RWPE1 (cell line): ENCODE data around the gene MRPL22.
"Not testable (repeated sequence)": the region's sequence is repeated elsewhere in the genome, so short reads cannot be mapped to it uniquely, and the experiment has no call there.

Experiments
- CTCF ChIA-PET: fragments of 350-600 bp; sonication (Branson Sonifier 250); formaldehyde crosslinking; extraction: SDS; loops from one replicate; lab custom pipeline; 2021; lab: Yijun Ruan, JAX
- POLR2A ChIA-PET: fragments of 400-600 bp; formaldehyde crosslinking; extraction: SDS; loops from one replicate; lab custom pipeline; 2020; ENCODE audit warnings: antibody characterized with exemption; ENCODE audit not compliant: low non-redundant PET; lab: Yijun Ruan, JAX
- DNase-seq: peaks from one replicate; pipeline ENCODE4 v3.0.0; 2012; ENCODE audit warnings: low spot score
- H3K27ac ChIP-seq: fragments of 450-650 bp; 2 replicates; pipeline ENCODE4 v1.5.1; 2017
- TF ChIP-seq, protein P1 (sequence below): fragments of 450-650 bp; conservative IDR thresholded peaks from 2 replicates; pipeline ENCODE4 v1.5.1; 2017; ENCODE audit warnings: low read depth, mild to moderate bottlenecking

MRPL22 gene

DNA sequence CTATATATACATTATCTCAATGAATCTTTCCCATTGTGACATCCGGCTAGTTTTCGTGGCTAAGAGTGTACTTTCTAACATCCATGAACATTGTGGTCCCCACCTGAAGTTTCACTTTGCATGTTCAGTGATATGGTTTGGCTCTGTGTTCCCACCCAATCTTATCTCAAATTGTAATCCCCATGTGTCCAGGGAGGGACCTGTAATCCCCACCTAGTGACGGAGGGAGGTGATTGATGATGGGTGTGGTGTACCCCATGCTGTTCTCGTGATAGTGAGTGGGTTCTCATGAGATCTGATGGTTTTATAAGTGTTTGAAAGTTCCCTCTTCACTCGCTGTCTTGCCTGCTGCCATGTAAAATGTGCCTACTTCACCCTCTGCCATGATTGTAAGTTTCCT lies 28.1 kb downstream of the MRPL22 start:
- H3K27ac ChIP-seq = no peak overlapping the region
- TF ChIP-seq, protein P1, sequence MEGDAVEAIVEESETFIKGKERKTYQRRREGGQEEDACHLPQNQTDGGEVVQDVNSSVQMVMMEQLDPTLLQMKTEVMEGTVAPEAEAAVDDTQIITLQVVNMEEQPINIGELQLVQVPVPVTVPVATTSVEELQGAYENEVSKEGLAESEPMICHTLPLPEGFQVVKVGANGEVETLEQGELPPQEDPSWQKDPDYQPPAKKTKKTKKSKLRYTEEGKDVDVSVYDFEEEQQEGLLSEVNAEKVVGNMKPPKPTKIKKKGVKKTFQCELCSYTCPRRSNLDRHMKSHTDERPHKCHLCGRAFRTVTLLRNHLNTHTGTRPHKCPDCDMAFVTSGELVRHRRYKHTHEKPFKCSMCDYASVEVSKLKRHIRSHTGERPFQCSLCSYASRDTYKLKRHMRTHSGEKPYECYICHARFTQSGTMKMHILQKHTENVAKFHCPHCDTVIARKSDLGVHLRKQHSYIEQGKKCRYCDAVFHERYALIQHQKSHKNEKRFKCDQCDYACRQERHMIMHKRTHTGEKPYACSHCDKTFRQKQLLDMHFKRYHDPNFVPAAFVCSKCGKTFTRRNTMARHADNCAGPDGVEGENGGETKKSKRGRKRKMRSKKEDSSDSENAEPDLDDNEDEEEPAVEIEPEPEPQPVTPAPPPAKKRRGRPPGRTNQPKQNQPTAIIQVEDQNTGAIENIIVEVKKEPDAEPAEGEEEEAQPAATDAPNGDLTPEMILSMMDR = no peak
- no peak for DNase-seq
- ChIA-PET POLR2A (no interaction called here), CTCF (interaction anchor here (0.6 to 1.5 kb wide), 2 partner anchors 35 to 48 kb away, joined by 3 to 4 read pairs; no protein-coding TSS in a partner anchor)

DNA sequence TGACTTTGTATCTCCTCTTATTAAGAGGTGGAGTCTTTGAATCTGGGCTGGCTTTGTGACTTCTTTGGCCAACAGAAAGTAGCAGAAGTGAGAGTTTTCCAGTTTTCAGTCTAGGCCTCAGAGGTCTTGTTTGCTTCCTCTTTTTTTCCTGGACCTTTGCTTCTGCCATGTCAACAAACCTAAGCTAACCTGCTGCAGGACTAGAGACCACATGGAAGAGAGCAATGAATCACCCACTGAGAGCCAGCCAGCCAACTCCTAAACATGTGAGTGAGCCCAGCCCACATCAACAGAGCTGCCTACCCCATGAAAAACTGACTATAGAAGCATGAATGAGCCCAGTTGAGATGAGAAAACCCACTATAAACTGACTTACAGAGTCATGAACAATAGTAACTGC lies 29.9 kb downstream of the MRPL22 start:
- ChIA-PET CTCF (no interaction called here), POLR2A (no interaction called here)
- DNase-seq = no peak
- H3K27ac ChIP-seq = no peak overlapping the region
- TF ChIP-seq, protein P1 = no peak

- DNase-seq = no peak
- TF ChIP-seq, protein P1 = no peak
- ChIA-PET CTCF (interaction anchor here (0.6 to 2.7 kb wide), 6 partner anchors 33 to 1422 kb away, joined by 3 to 13 read pairs (median 4); no protein-coding TSS in a partner anchor), POLR2A (no interaction called here)
- no peak overlapping the region for H3K27ac ChIP-seq
Observed at GRCh38 chr5:154971501-154971900, 30.6 kb downstream of the MRPL22 start.

DNA sequence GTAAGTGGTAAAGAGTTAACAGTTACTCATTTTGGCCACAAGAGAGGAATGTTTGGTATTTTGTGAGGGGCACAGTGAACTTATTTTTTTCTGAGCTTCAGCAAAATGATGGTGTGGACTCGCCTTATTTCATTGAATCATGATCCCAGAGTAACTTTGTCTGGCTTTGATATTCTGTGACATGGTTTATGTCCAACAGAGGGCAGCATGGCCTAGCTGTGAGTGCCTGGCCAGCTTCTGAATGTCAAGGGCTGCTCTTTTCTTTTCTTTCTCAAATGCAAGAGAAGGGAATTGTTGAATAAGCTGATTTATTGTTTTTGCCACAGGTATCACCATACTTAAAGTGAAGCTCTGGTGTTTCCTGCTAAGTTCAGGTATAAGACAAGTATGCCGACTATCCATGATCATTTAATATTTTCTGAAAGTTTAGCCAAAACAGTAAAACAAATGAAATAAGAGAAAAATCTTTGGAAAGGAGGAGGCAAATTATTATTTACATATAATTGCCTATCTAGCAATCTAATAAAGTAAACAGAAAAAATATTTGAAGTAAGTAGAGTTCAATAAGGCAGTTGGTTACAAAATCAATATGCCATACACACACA lies 31.7 kb downstream of the MRPL22 start:
- CTCF ChIA-PET = interaction anchor here (0.5 to 2.7 kb wide), 10 partner anchors 13 to 1421 kb away, joined by 3 to 13 read pairs (median 4); no protein-coding TSS in a partner anchor

DNA sequence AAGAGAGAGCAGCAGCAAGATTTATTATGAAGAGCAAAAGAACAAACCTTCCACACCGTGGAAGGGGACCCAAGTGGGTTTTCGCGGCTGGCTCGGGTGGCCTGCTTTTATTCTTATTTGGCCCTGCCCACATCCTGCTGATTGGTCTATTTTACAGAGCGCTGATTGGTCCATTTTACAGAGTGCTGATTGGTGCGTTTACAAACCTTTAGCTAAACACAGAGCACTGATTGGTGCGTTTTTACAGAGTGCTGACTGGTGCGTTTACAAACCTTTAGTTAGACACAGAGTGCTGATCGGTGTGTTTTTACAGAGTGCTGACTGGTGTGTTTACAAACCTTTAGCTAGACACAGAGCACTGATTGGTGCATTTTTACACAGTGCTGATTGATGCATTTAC lies 35.2 kb downstream of the MRPL22 start:
- H3K27ac ChIP-seq, DNase-seq, POLR2A ChIA-PET: not testable (repeated sequence)
- CTCF ChIA-PET = interaction anchor here (0.6 kb wide), 1 partner anchor 218 kb away, joined by 4 read pairs; no protein-coding TSS in a partner anchor

More for the DNA sequence above, 31.7 kb downstream of the MRPL22 start:
- TF ChIP-seq, protein P1 = peak; percentile 48
- POLR2A ChIA-PET = no interaction called here
- DNase-seq = peak; percentile 53
- no peak overlapping the region for H3K27ac ChIP-seq

- no peak for DNase-seq
- POLR2A ChIA-PET = no interaction called here
- TF ChIP-seq, protein P1 = no peak
- CTCF ChIA-PET = no interaction called here
- H3K27ac ChIP-seq = no peak overlapping the region
Observed at GRCh38 chr5:154977409-154977808, 36.5 kb downstream of the MRPL22 start.

GRCh38 chr5:154978294-154978693 lies 37.4 kb downstream of the MRPL22 start:
- CTCF ChIA-PET = interaction anchor here (0.6 kb wide), 1 partner anchor 19 kb away, joined by 3 read pairs; no protein-coding TSS in a partner anchor
- H3K27ac ChIP-seq, POLR2A ChIA-PET, DNase-seq: not testable (repeated sequence)
